Stimulated activated CD4-positive, alpha-beta T cell treated with anti-CD3 and anti-CD28 coated beads, Interleukin-2, amount 100 ng/mL, for 24 hours (primary cell): ENCODE data around the gene HDHD3.
A peak's percentile ranks its signal among the peaks of the same experiment; 100 is the strongest.
"Not testable (repeated sequence)": the region's sequence is repeated elsewhere in the genome, so short reads cannot be mapped to it uniquely, and the experiment has no call there.

Experiments used
- DNase-seq, 2 donors: peaks; one replicate each; pipeline ENCODE4 v3.0.0-alpha.2; 2020

Gene HDHD3

DNA sequence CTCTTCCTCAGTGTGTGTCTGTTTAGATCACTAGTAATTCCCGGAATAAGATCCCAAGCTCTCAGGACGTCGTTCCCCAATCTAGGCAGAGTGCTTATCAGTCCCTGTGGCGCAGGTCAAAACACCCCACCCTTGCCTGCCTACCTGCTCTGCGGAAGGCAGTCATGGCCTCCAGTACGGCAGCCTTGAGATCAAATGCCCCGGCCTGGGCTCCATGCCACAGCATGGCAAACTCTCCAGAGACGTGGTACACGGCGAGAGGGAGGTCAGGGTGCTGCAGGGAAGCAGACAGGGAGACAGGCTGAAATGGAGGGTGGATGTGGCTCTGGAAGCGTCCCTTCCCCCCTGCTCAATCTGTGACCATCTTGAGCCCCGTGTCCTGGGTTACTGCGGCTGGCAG lies 12.0 kb upstream of the HDHD3 start:
- DNase-seq: no peak

DNA sequence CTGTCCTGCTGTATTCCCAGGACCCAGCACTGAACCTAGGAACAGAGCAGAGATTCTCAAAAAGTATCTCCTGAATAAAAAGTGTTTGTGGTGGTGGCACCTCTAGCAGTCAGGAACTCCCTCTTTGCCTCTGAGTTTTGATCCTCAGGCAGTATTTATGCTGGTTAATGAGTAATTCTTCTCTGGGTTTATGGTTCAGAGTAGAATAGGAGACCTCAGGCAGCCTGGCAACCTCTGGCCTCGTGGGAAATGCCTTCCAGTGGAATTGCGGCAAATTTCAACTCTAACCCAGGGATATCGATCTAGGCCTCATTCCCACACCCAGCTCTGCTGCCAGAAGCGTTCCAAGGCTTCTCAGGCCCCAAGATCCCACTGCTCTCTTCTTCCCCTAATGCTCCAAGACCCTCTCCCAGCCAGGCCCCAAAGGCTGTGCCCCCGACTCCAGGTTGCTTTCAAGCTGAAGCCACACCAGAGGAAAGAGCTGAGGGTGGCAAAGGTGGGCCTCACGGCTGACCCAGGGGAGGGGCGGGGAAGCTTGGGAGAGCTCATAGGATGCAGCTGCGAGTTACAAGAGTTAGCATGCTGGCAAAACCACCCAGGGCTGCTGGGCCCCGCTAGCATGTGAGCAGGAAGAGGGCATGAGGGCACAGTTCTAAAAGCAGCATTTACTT lies 10.9 kb upstream of the HDHD3 start:
- DNase-seq: no peak

DNA sequence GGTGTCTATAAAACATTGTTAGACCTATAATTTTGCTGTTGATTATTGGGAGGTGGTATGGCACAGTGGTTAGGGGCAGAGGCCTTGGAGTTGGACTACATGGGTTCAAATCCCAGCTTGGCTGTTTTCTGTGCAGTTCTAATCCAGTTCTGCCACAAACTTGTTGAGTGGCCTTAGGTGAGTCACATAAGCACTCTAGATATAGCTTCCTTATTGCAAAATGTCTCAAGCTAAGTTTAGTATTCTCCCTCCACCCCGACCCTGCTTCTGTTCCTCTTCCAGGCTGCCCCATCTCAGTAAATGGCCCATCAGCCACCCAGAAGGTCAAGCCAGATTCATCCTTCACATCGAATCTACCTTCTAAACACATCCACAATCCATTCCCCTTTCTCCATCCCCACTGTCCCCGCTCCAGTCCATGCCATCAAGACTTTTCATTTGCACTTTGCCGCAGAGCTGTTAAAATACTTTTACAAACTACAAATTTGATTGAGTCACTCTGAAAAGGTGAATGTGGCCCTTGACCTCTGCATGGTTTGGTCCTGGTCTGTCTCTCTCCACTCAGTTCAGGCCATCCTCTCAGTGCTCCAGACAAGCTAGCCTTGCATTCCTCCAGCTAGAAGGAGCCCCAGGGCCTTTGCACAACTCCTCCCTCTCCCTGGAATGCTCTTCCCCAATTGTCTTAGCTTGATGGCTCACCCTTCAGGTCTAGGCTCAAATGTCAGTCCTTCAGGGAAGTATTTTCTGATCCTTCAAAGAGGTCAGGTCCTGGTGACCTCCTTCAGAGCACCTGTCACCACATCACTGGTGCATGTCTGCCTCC lies 10.0 kb upstream of the HDHD3 start:
- DNase-seq: no peak

DNA sequence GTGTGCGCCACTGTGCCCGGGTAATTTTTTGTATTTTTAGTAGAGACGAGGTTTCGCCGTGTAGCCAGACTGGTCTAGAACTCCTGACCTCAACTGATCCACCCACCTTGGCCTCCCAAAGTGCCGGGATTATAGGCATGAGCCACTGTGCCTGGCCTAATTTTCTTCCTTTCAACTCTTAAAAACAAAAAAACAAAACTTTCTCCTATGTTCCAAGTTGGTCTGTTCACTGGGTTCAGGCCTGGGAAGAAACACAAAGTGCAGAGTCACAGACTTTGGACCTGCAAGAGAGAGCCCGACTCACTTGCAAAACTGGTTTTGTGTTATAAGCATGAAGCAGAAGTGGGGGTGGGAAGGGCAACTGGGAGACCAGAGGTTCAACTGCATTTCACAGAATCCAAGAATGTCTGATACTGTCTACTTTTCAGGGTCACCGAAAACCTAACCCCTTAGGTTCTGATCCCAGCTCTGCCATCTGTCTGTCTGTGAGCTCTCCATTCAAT lies 5.2 kb upstream of the HDHD3 start:
- DNase-seq: no peak

DNA sequence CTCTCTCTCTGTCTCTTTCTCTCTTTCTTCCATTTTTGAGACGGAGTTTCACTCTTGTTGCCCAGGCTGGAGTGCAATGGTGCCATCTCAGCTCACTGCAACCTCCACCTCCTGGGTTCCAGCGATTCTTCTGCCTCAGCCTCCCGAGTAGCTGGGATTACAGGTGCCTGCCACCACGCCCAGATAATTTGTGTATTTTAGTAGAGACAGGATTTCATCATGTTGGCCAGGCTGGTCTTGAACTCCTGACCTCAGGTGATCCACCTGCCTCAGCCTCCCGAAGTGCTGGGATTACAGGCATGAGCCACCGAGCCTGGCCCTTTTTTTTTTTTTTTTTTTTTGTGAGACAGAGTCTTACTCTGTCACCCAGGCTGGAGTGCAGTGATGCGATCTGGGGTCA lies 4.7 kb upstream of the HDHD3 start:
- not testable (repeated sequence) for DNase-seq

DNA sequence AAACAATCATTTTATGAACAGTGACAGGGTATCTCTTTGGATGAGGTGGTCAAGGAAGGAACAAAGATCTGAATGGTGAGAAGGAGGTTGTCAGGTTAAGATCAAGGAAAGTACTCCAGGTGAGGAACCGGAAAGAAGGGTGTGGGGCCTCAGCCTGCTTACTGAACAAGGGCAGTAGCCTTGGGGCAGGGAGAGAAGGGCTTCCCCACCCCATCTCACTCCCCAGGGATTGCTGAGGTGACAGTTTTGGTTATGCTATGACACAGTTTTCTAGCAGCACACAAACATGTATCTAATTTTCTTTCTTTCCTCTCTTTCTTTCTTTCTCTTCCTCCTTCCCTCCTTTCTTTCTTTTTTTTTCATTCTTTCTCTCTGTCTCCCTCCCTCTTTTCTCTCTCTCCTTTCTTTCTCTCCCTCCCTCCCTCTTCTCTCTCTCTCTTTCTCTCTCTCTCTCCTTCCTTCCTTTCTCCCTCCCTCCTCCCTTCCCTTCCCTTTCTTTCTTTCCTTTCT lies 4.1 kb upstream of the HDHD3 start:
- no peak for DNase-seq

DNA sequence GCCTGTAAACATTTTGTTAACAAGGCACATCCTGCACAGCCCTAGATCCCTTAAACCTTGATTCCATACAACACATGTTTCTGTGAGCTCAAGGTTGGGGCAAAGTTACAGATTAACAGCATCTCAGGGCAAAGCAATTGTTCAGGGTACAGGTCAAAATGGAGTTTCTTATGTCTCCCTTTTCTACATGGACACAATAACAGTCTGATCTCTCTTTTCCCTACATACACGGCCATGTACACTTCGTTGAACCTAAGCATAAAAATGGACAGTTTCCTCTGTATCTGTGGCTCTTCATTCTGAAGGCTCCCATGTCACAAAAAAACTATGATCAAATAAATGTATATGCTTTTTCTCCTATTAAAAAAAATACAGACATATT lies 3.0 kb upstream of the HDHD3 start:
- DNase-seq: not testable (repeated sequence)

DNA sequence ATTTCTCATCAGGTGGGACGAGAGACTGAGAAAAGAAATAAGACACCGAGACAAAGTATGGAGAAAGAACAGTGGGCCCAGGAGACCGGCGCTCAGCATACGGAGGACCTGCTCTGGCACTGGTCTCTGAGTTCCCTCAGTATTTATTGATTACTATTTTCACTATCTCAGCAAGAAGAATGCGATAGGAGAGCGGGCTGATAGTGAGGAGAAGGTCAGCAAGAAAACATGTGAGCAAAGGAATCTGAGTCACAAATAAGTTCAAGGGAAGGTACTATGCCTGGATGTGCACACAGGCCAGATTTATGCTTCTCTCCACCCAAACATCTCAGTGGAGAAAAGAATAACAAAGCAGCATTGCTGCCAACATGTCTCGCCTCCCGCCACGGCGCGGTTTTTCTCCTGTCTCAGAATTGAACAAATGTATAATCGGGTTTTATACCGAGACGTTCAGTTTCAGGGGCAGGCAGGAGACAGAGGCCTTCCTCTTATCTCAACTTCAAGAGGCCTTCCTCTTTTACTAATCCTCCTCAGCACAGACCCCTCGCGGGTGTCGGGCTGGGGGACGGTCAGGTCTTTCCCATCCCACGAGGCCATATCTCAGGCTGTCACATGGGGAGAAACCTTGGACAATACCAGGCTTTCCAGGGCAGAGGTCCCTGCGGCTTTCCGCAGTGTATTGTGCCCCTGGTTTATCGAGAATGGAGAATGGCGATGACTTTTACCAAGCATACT lies 2.5 kb upstream of the HDHD3 start:
- not testable (repeated sequence) for DNase-seq

DNA sequence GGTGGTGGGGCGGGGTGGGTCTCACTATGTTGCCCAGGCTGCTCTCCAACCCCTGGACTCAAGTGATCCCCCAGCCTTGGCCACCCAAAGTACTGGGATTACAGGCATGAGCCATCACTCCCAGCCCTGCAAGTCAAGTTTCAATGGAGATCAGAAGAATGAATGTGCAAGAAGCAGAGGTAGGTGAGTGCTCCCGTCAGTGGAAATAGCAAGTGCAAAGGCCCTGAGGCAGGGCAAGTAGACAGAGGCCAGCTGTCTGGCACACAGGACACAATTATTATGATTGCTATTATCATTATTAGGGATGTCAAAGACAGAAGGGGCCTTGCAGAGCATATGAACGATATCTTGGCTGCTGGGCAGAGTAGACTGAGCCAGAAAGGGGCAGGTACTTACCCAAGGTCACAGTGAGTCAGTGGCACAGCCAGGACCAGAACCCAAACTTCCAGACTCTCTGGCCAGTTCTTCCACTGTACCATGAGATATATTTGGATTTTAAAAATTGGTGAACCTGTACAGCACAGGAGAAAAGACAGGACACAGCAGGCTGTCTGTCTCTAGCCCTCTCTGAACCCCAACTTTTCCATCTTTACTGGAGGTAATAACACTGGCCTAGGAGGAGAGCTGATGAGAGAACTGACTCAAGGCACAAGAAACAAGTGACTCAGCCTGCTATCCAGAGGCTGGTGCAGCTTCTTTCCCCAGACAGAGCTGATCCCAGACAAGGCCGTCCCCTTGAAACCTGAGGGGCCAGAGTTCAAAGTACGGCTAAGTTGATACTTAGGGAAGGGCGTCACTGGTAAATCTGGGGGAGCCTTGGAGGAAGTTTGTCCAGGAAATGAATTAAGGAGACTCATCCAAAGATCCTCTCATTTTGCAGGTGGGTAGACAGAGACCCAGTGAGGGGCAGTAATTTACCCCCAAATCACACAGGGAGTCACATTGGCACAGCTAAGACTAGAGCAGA lies 1.4 kb downstream of the HDHD3 start:
- peak in 1 of 2 donors; percentile 11 for DNase-seq

DNA sequence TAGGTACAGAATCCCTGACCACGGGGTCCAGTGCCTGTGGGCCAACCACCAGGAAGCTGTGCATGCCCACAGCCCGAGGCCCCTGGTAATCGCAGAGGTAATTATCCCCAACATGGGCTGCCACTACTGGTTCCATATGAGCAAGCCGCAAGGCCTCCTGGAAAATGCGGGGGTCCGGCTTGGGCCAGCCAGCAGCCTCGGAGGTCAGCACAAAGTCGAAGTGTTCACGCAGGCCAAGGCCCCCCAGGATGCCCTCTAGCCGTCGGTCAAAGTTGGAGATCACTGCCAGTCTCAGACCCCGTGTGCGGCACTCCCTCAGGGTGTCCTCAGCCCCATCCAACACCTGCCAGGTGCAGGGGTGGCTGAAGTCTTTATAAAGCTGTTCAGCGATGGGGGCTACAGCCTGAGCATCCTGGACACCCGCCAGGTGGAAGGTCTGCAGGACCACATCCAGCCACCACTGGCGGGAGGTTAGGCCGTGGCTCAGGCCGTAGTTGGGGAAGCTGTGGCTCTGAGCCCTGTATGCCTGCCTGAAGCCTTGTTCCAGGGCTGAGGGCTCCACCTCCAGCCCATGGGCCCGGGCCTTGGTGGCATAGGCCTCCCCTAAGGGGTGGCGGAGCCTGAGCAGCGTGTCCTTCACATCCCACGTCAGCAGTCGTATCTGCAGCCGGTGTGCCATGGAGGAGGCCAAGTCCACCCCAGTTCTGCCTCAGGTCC lies 3.0 kb downstream of the HDHD3 start:
- no peak for DNase-seq

DNA sequence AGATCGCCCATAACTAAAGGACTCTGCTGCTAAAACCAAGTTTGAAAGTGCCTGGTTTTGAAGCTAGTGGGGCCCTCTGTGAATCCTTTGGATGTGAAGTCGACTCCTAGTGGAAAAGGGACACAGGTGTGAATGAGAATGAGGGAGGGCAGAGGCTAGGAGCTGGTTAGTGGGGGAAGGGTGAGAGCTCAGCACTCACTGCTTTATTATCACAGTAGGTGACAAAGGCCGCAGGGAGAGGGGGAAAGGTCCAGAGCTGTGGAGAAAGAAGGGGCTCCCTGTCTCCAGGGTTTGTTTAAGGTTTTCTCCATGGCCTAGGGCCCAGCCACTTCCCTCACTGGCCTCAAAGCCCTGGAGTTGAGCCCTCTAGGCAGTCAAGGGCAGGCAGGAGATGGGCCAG lies 3.5 kb downstream of the HDHD3 start:
- DNase-seq: no peak

DNA sequence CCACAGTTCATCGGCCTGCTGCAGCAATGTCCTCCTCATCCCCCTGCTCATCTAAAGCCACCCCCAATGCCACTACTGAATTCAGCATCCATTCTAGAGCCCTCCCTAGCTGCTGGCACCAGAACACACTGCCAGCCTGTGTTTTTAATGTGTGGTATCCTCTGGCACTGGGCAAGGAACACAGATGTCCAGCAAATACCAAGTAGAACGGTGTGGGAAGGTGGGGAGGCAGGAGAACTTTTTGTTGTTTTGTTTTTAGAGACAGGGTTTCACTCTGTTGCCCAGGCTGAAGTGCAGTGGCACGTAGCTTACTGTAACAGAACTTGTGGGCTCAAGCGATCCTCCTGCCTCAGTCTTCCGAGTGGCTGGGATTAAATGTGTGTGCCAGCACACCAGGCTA lies 4.7 kb downstream of the HDHD3 start:
- DNase-seq: no peak

DNA sequence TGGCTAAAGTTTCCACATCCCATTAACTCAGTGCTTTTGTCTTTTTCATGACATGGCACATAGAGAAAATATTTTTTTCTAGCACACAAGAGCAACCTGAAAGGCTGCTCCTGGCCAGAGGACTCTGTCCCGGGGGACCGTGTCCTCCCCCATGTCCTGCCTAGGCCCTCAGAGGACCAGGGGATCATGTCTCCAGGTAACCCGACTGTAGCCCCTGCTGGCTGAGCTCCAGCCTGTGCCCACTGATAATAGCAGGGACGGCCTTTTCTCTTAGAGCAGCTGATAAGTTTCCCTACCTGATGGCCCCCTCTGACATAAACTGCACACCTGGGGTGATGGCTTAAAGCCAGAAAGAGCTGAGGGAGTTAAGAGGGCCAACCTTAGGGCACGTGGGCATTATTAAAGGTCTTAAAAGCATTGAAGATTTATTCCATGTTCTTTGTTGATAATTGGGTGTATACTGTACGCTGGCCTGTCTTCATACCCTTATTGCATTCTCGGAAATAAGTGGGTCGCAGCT lies 5.9 kb downstream of the HDHD3 start:
- DNase-seq: no peak

DNA sequence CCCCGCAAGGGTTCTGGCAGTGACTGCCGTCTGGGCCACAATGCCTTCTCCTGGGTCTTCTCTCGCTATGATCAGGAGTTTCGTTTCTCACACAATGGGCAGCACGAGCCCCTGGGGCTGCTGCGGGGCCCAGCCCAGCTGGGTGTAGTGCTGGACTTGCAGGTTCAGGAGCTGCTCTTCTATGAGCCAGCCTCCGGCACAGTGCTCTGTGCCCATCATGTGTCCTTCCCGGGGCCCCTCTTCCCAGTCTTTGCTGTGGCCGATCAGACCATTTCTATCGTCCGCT lies 7.0 kb downstream of the HDHD3 start:
- no peak for DNase-seq

DNA sequence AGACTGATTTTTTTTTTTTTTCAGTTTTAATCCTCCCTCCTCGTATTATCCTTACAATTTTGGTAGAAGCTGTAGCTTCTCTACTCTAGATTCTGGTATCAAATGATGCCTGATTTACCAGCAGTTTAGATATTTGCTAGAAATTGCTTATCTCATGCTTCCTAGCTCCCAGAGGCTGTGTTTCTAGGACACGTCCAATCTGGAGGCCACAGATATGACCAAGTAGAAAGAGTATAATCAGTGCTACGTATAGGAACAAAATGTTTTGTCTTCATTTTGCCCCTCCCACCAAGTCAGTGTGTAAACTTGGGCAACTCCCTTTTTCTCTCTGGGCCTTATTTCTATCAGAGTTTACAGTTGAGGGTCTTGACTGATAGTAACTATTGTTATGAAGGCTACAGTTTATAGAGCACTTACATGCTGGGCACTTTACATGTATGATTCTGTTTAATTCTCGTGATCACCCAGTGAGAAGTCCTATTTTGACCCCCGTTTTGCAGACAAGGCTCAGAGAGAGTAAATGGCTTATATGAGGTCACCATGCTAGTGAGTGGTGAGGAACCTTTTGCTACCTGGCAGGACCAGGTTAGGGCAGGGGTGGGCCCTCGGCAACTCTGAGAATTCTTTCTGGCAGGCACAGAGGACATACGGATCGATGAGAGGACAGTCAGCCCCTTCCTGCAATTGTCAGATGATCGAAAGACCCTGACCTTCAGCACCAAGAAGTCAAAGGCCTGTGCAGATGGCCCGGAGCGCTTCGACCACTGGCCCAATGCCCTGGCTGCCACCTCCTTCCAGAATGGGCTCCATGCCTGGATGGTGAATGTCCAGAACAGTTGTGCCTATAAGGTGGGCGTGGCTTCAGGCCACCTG lies 7.6 kb downstream of the HDHD3 start:
- DNase-seq: no peak

DNA sequence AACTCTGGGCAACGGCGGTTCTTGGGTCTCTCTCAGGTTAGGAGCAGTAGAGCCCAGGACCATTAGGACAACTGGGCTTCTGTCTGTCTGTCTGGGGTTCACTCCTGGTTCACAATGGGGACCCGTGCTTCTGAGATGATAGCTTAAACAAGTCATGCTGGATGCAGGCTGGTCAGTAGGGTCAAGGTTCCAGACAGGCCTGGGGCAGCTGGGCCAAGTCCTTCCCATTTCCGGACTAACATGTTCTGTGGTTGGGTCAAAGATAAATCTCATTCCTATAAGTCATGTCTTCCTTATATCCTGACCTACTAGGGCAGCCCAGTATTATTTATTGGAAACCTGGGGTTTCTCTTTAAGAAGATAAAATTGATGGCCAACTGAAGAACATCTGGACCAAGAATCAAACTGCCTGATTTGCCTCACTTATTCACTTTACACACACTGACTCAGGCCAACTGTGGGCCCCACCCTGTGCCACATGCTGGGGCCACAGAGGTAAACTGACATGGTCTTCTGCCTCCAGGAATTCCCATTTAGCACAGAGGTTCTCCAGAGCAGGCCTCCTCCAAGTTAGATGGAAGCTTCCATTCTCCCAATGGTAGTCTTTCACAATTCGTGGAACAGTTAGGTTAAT lies 8.3 kb downstream of the HDHD3 start:
- DNase-seq: no peak

DNA sequence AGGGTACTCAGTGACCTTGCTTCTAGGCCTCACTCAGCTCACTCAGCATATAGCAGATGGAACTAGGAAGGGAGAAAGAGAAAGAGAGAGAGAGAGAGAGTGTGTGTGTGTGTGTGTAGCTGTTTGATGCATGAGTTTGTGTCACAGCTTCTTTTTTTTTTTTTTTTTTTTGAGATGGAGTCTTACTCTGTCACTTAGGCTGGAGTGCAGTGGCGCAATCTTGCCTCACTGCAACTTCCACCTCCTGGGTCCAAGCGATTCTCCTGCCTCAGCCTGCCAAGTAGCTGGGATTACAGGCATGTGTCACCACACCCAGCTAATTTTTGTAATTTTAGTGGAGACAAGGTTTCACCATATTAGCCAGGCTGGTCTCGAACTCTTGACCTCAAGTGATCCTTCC lies 11.1 kb downstream of the HDHD3 start:
- not testable (repeated sequence) for DNase-seq

DNA sequence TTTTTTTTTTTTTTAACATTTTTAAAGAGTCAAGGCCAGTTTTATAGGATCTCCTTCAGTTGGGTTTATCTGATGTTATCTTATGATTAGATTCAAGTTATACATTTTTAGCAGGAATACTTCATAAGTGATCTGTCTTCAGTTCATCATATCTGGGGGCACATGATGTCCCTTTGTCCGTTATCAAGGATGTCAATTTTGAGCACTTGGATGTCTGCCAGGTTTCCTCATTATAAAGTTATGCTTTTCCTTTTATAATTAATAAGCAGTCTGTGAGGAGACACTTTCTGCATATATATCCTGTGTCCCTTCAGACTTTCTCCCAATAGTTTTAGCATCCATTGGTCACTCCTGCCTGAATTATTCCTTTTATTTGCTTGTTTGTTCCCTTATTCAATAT lies 11.8 kb downstream of the HDHD3 start:
- DNase-seq: no peak

DNA sequence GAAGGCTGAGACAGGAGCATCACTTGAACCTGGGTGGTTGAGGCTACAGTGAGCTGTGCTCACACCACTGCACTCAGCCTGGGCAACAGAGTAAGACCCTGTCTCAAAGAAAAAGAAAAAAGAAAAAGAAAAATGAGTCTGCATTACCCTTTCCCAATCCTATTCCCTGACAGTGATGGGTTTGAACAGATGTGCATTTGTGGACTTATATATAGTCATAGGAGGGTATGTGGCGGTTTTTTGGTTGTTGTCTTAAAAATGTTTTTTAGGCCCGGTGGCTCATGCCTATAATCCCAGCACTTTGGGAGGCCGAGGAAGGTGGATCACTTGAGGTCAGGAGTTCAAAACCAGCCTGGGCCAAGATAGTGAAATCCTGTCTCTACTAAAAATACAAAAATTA lies 13.4 kb downstream of the HDHD3 start:
- DNase-seq: no peak
